Measurements from ENCODE around the gene FAM83F.

Gene FAM83F

DNA sequence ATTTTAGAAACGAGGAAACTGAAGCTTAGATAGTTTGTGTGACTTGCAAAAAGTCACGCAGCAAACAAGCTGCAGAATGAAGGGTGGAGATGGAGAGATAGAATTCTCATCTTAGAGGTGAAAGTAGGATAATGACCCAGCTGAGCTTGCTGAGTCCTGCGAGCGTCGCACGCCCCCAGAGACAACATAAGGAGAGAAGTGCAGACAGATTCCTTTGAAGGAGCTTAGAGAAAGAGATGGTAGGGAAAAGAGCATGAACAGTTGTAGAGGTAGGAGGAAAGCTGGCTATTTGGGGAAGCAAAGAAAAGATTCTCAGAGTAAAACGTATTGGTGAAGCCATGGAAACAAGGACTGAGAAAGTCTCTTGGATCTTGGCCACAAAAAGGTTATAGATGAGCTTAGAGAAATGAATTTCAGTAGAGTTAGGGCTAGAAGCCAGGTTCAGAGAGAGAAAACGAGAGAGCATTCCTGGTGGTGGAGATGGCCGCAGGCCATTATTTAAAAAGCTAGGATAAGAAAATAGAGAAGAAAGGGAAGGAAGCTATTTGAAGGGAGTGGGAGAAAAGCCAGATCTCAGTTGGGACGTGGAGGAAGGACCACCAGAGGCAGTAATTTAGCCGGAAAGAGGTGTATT, 44.8 kb downstream of the FAM83F start:
- no peak for DNase-seq

GRCh38 chr22:40040927-40041326, 46.2 kb downstream of the FAM83F start:
- DNase-seq: peak; percentile 24 to 65 (median 59)

GRCh38 chr22:40041366-40042137, 46.8 kb downstream of the FAM83F start:
- no peak for DNase-seq

DNA sequence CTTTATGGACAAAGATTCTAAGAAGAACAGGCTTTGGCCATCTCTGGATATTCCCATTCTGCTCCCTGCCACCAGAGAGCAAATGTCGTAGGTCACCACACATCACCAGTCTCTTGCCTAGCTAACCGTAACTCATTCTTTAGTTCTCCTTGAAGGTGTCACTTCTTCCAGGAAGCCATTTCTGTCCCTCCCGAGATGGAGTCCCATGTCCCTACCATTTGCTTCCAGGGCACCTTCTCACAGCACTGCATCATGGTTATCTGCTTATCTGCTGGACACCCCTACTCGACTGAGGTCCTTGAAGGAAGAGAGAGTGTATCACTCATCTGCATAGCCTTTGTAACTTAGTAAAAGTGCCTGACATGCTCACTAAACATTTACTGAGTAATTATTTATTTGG, 47.6 kb downstream of the FAM83F start:
- no peak for DNase-seq

- DNase-seq: peak; percentile 47 to 54 (median 54)
Observed at GRCh38 chr22:40043081-40043480, 48.3 kb downstream of the FAM83F start.

DNA sequence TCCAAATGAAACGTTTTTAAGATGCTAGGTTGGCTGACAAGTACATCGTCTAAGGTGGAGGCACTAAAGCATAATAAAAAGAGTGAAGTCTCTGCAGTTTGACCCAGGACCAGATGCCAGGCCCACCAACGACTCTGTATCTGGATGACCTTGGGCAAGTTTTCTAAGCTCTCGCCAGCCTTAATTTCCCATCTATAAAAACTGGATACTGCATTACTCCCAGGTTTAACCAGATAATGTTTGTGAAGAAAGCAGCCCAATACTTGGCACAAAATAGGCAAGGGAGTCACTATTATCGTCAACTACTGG, 49.0 kb downstream of the FAM83F start:
- no peak for DNase-seq

- DNase-seq: peak; percentile 97 to 99 (median 99)
Observed at GRCh38 chr22:40044102-40044869, 49.5 kb downstream of the FAM83F start.

- peak in 2 of 3 donors; percentile 35 to 66 for DNase-seq
Observed at GRCh38 chr22:40044870-40045834, 50.4 kb downstream of the FAM83F start.

- DNase-seq: no peak
Observed at GRCh38 chr22:40046126-40046525, 51.4 kb downstream of the FAM83F start.

- DNase-seq: no peak
Observed at GRCh38 chr22:40050258-40050657, 55.5 kb downstream of the FAM83F start.

DNA sequence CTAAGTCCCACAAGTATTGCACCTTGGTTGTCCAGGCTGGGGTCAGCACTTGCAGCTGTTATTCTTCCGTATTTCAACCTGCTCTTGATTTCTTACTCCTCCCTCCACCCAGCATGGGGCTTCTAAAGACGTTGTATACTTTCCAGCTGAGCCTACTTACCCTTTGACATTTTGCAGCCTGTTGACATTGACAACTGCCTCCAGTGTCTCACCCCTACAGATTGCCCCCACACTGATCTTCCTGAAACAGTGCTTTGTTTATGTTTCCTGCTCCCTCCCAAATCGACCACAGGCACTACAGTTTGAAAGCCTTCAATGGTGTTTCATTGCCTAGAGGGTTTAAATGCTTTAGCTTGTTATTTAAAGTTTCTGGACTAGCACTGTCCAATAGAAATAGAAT, 56.6 kb downstream of the FAM83F start:
- no peak for DNase-seq

GRCh38 chr22:40053460-40053859, 58.7 kb downstream of the FAM83F start:
- no peak for DNase-seq

DNA sequence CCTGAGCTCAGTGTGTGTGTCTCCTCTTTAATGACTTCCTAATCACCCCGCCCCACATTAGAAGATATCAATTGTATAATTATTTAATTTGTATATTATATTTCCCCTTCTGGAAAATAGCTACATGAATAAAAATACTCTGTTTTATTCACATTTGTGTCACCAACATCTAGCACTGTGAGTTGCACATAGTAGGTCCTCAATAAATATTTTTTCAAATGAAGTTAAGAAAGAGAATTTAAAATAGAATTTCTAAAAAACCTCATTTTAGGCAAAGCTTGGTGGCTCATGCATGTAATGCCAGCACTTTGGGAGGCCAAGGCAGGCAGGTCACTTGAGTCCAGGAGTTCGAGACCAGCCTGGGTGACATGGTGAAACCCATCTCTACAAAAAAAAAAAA, 59.7 kb downstream of the FAM83F start:
- DNase-seq: no peak

- DNase-seq: no peak
Observed at GRCh38 chr22:40055143-40055883, 60.6 kb downstream of the FAM83F start.

DNA sequence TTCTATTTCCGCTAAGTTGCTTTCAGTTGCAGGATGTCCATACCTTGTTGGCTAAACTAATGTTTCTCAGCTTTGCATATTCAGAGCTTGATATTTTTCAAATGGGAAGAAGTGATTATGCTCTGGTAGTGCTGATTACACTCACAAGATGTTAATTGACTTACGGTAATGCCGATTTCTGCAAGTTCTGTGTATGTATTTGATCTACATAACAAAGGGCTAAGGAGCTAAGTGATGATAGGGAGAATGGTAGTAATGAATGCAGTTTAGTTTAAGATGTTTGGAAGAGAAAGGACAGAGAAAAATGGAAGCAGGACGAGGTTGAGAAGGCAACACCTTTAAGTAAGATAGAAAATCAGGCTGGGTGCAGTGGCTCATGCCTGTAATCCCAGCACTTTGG, 61.4 kb downstream of the FAM83F start:
- DNase-seq: no peak

DNA sequence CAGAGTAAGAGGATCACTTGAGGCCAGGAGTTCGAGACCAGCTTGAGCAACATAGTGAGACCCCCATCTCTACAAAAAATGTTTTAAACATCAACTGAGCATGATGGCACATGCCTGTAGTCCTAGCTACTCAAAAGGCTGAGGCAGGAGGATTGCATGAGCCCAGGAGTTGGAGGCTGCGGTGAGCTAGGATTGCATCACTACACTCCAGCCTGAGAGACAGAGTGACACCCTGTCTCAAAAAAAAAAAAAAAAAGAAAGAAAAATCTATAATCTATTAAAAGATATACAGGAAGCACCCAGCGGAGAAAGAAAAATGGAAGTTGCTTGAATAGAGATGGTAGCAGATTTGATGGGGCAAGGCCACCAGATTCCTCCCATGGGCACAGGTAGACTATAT, 61.8 kb downstream of the FAM83F start:
- DNase-seq: no peak

GRCh38 chr22:40057652-40058051, 62.9 kb downstream of the FAM83F start:
- no peak for DNase-seq

- no peak for DNase-seq
Observed at GRCh38 chr22:40058265-40058664, 63.5 kb downstream of the FAM83F start.

DNA sequence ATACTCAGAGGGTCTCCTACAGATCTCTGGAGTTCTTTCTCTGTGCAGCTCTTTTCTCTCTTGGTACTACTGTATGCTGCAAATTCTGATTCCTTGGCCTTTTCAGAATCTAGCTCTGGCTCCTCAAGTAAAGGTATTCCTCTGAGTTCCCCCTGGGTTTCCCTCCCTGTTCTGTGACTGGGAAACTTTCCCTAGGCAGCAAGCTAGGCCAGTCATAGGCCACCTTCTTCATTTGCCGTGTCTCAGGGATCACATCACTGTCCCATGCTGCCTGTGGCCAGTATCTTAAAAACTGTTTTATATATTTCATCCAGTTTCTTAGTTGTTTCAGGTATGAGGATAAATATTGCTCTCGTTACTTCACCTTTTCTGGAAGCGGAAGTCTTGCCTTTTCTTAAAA, 71.2 kb downstream of the FAM83F start:
- no peak for DNase-seq

DNA sequence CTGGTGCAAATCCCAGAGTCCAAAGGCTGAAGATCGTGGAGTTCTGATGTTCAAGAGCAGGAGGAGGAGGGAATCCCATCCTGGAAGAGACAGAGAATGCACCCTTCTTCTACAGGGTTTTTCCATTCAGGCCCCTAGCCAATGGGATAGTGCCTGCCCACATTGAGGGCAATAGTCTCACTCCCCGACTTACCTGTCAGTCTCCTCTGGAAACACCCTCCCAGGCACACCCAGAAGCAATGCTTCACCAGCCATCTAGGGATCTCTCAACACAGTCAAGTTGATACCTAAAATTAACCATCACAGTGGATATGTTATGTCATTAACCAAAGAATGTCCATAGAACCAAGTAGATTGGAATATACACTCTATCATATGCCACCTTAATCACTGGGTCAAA, 72.9 kb downstream of the FAM83F start:
- no peak for DNase-seq

GRCh38 chr22:40070701-40071100, 75.9 kb downstream of the FAM83F start:
- no peak for DNase-seq

DNA sequence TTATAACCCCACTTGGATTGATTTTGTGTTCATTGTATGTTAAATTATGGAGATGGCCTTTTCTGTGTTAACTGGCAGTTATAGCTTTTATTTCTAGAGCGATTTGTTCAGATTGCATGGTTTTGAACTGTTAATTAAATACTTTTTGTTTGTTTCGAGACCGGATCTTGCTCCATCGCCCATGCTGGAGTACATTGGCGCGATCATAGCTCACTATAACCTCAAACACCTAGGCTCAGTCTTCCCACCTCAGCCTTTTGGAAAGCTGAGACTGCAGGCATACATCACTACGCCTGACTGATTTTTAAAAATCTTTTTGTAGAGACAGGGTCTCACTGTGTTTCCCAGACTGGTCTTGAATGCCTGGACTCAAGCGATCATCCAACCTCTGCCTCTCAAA, 77.0 kb downstream of the FAM83F start:
- DNase-seq: no peak

Data from suppressor macrophage treated with lipopolysaccharide for 1 hour (primary cell).